HEK293 (cell line): ENCODE data around the gene PALMD.

Source experiments
- CTCF ChIA-PET: fragments of 350-600 bp; formaldehyde crosslinking; extraction: SDS; loops from one replicate; lab custom pipeline; 2021; ENCODE audit warnings: antibody characterized with exemption; lab: Yijun Ruan, JAX
- POLR2A ChIA-PET: fragments of 300-600 bp; formaldehyde crosslinking; extraction: SDS; loops from one replicate; lab custom pipeline; 2020; ENCODE audit warnings: antibody characterized with exemption, inconsistent platforms; lab: Yijun Ruan, JAX
- H3K27ac ChIP-seq: fragments of 200-500 bp; sonication (Bioruptor generic); 2 replicates; pipeline ENCODE4 v1.5.1; 2014; ENCODE audit warnings: low read depth, low read length, control low read depth, inconsistent platforms; ENCODE audit errors: extremely low read depth
- H3K36me3 ChIP-seq, 2 experiments: fragments of 200-500 bp in 1 of 2; sonication (Bioruptor generic) in 1 of 2; 1 replicate in 1 of 2; 2 replicates in 1 of 2; pipeline ENCODE4 v1.5.1; 2014 to 2017; ENCODE audit warnings: inconsistent platforms in 2 of 2, low read length in 2 of 2; ENCODE audit not compliant: control insufficient read depth in 2 of 2, insufficient read depth in 1 of 2
- H3K4me1 ChIP-seq: fragments of 200-500 bp; sonication (Bioruptor generic); 2 replicates; pipeline ENCODE4 v1.5.1; 2014; ENCODE audit warnings: mild to moderate bottlenecking, low read length, inconsistent platforms; ENCODE audit not compliant: control insufficient read depth, insufficient read depth
- H3K4me3 ChIP-seq: 2 replicates; pipeline ENCODE4 v1.5.1; 2011; ENCODE audit warnings: low read depth, mild to moderate bottlenecking, control low read depth, low read length, moderate library complexity
- H3K9me3 ChIP-seq: fragments of 200-500 bp; sonication (Bioruptor generic); 2 replicates; pipeline ENCODE4 v1.5.1; 2014; ENCODE audit warnings: low read depth, low read length, inconsistent platforms; ENCODE audit not compliant: control insufficient read depth, insufficient read depth
- GLIS1 ChIP-seq: fragments of 450-650 bp; formaldehyde crosslinking; IDR thresholded peaks from 2 replicates; pipeline ENCODE4 v1.5.1; 2016; ENCODE audit warnings: missing biosample characterization, missing genetic modification characterization
- KLF8 ChIP-seq: fragments of 450-650 bp; formaldehyde crosslinking; IDR thresholded peaks from 2 replicates; pipeline ENCODE4 v1.5.1; 2016; ENCODE audit warnings: missing biosample characterization, missing genetic modification characterization
- PATZ1 ChIP-seq: fragments of 450-650 bp; formaldehyde crosslinking; IDR thresholded peaks from 2 replicates; pipeline ENCODE4 v1.5.1; 2016; ENCODE audit warnings: missing biosample characterization, missing genetic modification characterization
- PRDM6 ChIP-seq: fragments of 450-650 bp; formaldehyde crosslinking; IDR thresholded peaks from 2 replicates; pipeline ENCODE4 v1.5.1; 2017; ENCODE audit warnings: missing biosample characterization, missing genetic modification characterization
- SP3 ChIP-seq: fragments of 450-650 bp; formaldehyde crosslinking; IDR thresholded peaks from 2 replicates; pipeline ENCODE4 v1.5.1; 2016; ENCODE audit warnings: missing biosample characterization, missing genetic modification characterization
- TCF7L2 ChIP-seq: IDR thresholded peaks from 2 replicates; pipeline ENCODE4 v1.6.1; 2011; ENCODE audit warnings: low read depth, mild to moderate bottlenecking, inconsistent platforms, low read length, moderate library complexity, borderline replicate concordance
- TRIM28 ChIP-seq: IDR thresholded peaks from 2 replicates; pipeline ENCODE4 v1.6.1; 2011; ENCODE audit warnings: low read length, control low read depth, borderline replicate concordance
- ZBTB11 ChIP-seq: fragments of 450-650 bp; formaldehyde crosslinking; conservative IDR thresholded peaks from 2 replicates; pipeline ENCODE4 v1.5.1; 2016; ENCODE audit warnings: low read depth, missing biosample characterization, missing genetic modification characterization
- ZBTB17 ChIP-seq: fragments of 450-650 bp; formaldehyde crosslinking; IDR thresholded peaks from 2 replicates; pipeline ENCODE4 v1.5.1; 2016; ENCODE audit warnings: missing biosample characterization, missing genetic modification characterization
- ZBTB48 ChIP-seq: fragments of 450-650 bp; formaldehyde crosslinking; IDR thresholded peaks from 2 replicates; pipeline ENCODE4 v1.5.1; 2016; ENCODE audit warnings: missing biosample characterization, missing genetic modification characterization
- ZFHX2 ChIP-seq: fragments of 450-650 bp; formaldehyde crosslinking; conservative IDR thresholded peaks from 2 replicates; pipeline ENCODE4 v1.5.1; 2016; ENCODE audit warnings: missing biosample characterization, missing genetic modification characterization
- ZNF266 ChIP-seq: fragments of 450-650 bp; formaldehyde crosslinking; IDR thresholded peaks from 2 replicates; pipeline ENCODE4 v1.5.1; 2016; ENCODE audit warnings: missing biosample characterization, missing genetic modification characterization, low read depth
- ZNF324 ChIP-seq: fragments of 450-650 bp; formaldehyde crosslinking; IDR thresholded peaks from 2 replicates; pipeline ENCODE4 v1.5.1; 2016; ENCODE audit warnings: missing biosample characterization, missing genetic modification characterization
- ZNF398 ChIP-seq: fragments of 450-650 bp; formaldehyde crosslinking; IDR thresholded peaks from 2 replicates; pipeline ENCODE4 v1.5.1; 2017; ENCODE audit warnings: missing biosample characterization, missing genetic modification characterization
- ZNF549 ChIP-seq: fragments of 450-650 bp; IDR thresholded peaks from 2 replicates; pipeline ENCODE4 v1.5.1; 2018; ENCODE audit warnings: missing biosample characterization, missing genetic modification characterization, mild to moderate bottlenecking, inconsistent platforms, moderate library complexity
- ZNF558 ChIP-seq: fragments of 450-650 bp; formaldehyde crosslinking; IDR thresholded peaks from 2 replicates; pipeline ENCODE4 v1.5.1; 2016; ENCODE audit warnings: missing biosample characterization, missing genetic modification characterization
- ZNF704 ChIP-seq: fragments of 450-650 bp; formaldehyde crosslinking; IDR thresholded peaks from 2 replicates; pipeline ENCODE4 v1.5.1; 2016; ENCODE audit warnings: missing biosample characterization, missing genetic modification characterization
- TF ChIP-seq, protein P1 (sequence below): fragments of 450-650 bp; formaldehyde crosslinking; IDR thresholded peaks from 2 replicates; pipeline ENCODE4 v1.5.1; 2016; ENCODE audit warnings: missing biosample characterization, missing genetic modification characterization
- TF ChIP-seq, protein P2 (sequence below): fragments of 450-650 bp; formaldehyde crosslinking; IDR thresholded peaks from 2 replicates; pipeline ENCODE4 v1.5.1; 2016; ENCODE audit warnings: missing biosample characterization, missing genetic modification characterization
- TF ChIP-seq, protein P3 (sequence below): fragments of 450-650 bp; formaldehyde crosslinking; IDR thresholded peaks from 2 replicates; pipeline ENCODE4; 2016; ENCODE audit warnings: missing biosample characterization, missing genetic modification characterization

Gene PALMD

GRCh38 chr1:99680270-99680669 is 34.4 kb downstream of the PALMD start:
- ChIA-PET CTCF (interaction anchor here (0.6 to 1.0 kb wide), 4 partner anchors 15 to 36 kb away, joined by 3 read pairs; no protein-coding TSS in a partner anchor), POLR2A (no interaction called here)
- Histone ChIP-seq H3K4me3 (no peak overlapping the region), H3K36me3 (no peaks in the 10 kb centered on the region), H3K9me3 (no peaks in the 10 kb centered on the region), H3K27ac (no peak overlapping the region), H3K4me1 (peaks cover 11% of the 10 kb centered on the region)
- TF ChIP-seq, protein P1, sequence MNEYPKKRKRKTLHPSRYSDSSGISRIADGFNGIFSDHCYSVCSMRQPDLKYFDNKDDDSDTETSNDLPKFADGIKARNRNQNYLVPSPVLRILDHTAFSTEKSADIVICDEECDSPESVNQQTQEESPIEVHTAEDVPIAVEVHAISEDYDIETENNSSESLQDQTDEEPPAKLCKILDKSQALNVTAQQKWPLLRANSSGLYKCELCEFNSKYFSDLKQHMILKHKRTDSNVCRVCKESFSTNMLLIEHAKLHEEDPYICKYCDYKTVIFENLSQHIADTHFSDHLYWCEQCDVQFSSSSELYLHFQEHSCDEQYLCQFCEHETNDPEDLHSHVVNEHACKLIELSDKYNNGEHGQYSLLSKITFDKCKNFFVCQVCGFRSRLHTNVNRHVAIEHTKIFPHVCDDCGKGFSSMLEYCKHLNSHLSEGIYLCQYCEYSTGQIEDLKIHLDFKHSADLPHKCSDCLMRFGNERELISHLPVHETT (tag by site-specific recombination), result 0 out of 2 replicates have a peak, but pooled peaks have one; percentile 31
- TF ChIP-seq ZFHX2 (tag by site-specific recombination), result peak; percentile 18; the same call in 1 of the 2 replicates
- no peak for TF ChIP-seq ZNF704
- TF ChIP-seq, protein P2, sequence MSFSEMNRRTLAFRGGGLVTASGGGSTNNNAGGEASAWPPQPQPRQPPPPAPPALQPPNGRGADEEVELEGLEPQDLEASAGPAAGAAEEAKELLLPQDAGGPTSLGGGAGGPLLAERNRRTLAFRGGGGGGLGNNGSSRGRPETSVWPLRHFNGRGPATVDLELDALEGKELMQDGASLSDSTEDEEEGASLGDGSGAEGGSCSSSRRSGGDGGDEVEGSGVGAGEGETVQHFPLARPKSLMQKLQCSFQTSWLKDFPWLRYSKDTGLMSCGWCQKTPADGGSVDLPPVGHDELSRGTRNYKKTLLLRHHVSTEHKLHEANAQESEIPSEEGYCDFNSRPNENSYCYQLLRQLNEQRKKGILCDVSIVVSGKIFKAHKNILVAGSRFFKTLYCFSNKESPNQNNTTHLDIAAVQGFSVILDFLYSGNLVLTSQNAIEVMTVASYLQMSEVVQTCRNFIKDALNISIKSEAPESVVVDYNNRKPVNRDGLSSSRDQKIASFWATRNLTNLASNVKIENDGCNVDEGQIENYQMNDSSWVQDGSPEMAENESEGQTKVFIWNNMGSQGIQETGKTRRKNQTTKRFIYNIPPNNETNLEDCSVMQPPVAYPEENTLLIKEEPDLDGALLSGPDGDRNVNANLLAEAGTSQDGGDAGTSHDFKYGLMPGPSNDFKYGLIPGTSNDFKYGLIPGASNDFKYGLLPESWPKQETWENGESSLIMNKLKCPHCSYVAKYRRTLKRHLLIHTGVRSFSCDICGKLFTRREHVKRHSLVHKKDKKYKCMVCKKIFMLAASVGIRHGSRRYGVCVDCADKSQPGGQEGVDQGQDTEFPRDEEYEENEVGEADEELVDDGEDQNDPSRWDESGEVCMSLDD, result no peak
- TF ChIP-seq, protein P3, sequence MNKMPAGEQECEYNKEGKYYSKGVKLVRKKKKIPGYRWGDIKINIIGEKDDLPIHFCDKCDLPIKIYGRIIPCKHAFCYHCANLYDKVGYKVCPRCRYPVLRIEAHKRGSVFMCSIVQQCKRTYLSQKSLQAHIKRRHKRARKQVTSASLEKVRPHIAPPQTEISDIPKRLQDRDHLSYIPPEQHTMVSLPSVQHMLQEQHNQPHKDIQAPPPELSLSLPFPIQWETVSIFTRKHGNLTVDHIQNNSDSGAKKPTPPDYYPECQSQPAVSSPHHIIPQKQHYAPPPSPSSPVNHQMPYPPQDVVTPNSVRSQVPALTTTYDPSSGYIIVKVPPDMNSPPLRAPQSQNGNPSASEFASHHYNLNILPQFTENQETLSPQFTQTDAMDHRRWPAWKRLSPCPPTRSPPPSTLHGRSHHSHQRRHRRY (tag by site-specific recombination), result no peak
- TF ChIP-seq KLF8 (tag by site-specific recombination), result peak; percentile 58
- peak; percentile 34; the same call in 1 of the 2 replicates for TF ChIP-seq PATZ1 (tag by site-specific recombination)
- no peak for TF ChIP-seq ZNF558 (tag by site-specific recombination)
- TF ChIP-seq ZBTB48, result peak; percentile 98
- TF ChIP-seq ZNF549 (tag by site-specific recombination), result 0 out of 2 replicates have a peak, but pooled peaks have one; percentile 14
- 0 out of 2 replicates have a peak, but pooled peaks have one; percentile 16 for TF ChIP-seq ZNF398 (tag by site-specific recombination)
- TF ChIP-seq PRDM6 (tag by site-specific recombination), result peak; percentile 39; the same call in 1 of the 2 replicates
- TF ChIP-seq ZNF266, result no peak
- TF ChIP-seq ZBTB17 (tag by site-specific recombination), result peak; percentile 51; the same call in 1 of the 2 replicates
- TF ChIP-seq ZNF324, result no peak
- TF ChIP-seq TCF7L2, result peak; percentile 52; the same call in 1 of the 2 replicates
- TF ChIP-seq ZBTB11 (tag by site-specific recombination), result no peak
- TF ChIP-seq TRIM28, result peak; percentile 50; the same call in 1 of the 2 replicates
- peak; percentile 18; the same call in 1 of the 2 replicates for TF ChIP-seq SP3 (tag by site-specific recombination)
- TF ChIP-seq GLIS1 (tag by site-specific recombination), result peak; percentile 52; the same call in 1 of the 2 replicates
